ENCODE data around the gene CNTN1. TPM values are rescaled to one million over a fixed set of nuclear protein-coding genes. Genes with fewer than 3 reads are reported as not detected.

CNTN1 gene
- total RNA-seq, 5 donors from 2014 or later (not counting 1 experiment from before 2014, with no cell fraction given): not detected

- H3K4me3 Mint-ChIP-seq: no peak overlapping the region
- Histone ChIP-seq H3K4me3 (ENCODE audit: control insufficient read depth in 1 of 2, extremely low read depth in 1 of 2, low read length in 1 of 2) (no peak overlapping the region), H3K9me3 (no peaks in the 10 kb centered on the region), H3K27me3 (replicated peaks in 1 of 2; ENCODE audit: control insufficient read depth in 2 of 2, extremely low read depth in 1 of 2, insufficient read depth in 2 of 2, low read length in 1 of 2) (no peaks in the 10 kb centered on the region), H3K36me3 (ENCODE audit: control insufficient read depth in 2 of 2, extremely low read depth in 1 of 2, insufficient read depth in 1 of 2, low read length in 1 of 2) (no peaks in the 10 kb centered on the region), H3K4me1 (ENCODE audit: control insufficient read depth in 1 of 2, extremely low read depth in 1 of 2, insufficient read depth in 2 of 2, low read length in 2 of 2) (no peaks in the 10 kb centered on the region), H3K27ac (ENCODE audit: low read length) (no peak overlapping the region)
- POLR2A ChIA-PET: no interaction called here
- ATAC-seq (replicated peaks in 1 of 4) (no peak), DNase-seq (no peak)
- CTCF ChIA-PET: no interaction called here
- no peaks in the 10 kb centered on the region for H3K36me3 Mint-ChIP-seq
- no peaks in the 10 kb centered on the region for H3K4me1 Mint-ChIP-seq
- 80% methylated on average over 3 of the region's 5 CpGs for WGBS (ENCODE audit: insufficient coverage)
- H3K27me3 Mint-ChIP-seq: no peaks in the 10 kb centered on the region
- H3K9me3 Mint-ChIP-seq: peaks cover 3 to 10% (median 6%) of the 10 kb centered on the region in 3 donors
- H3K27ac Mint-ChIP-seq: no peak overlapping the region
Observed at GRCh38 chr12:40834321-40834720, 142.1 kb downstream of the CNTN1 start.

- Mint-ChIP-seq H3K27me3 (no peaks in the 10 kb centered on the region), H3K27ac (no peak overlapping the region), H3K4me1 (no peaks in the 10 kb centered on the region), H3K4me3 (no peak overlapping the region), H3K9me3 (peaks cover 3 to 6% (median 6%) of the 10 kb centered on the region in 3 donors), H3K36me3 (no peaks in the 10 kb centered on the region)
- Histone ChIP-seq H3K9me3 (no peaks in the 10 kb centered on the region), H3K4me3 (ENCODE audit: control insufficient read depth in 1 of 2, extremely low read depth in 1 of 2, low read length in 1 of 2) (no peak overlapping the region), H3K27me3 (replicated peaks in 1 of 2; ENCODE audit: control insufficient read depth in 2 of 2, extremely low read depth in 1 of 2, insufficient read depth in 2 of 2, low read length in 1 of 2) (no peaks in the 10 kb centered on the region), H3K4me1 (ENCODE audit: control insufficient read depth in 1 of 2, extremely low read depth in 1 of 2, insufficient read depth in 2 of 2, low read length in 2 of 2) (no peaks in the 10 kb centered on the region), H3K27ac (ENCODE audit: low read length) (no peak overlapping the region), H3K36me3 (ENCODE audit: control insufficient read depth in 2 of 2, extremely low read depth in 1 of 2, insufficient read depth in 1 of 2, low read length in 1 of 2) (no peaks in the 10 kb centered on the region)
- WGBS (ENCODE audit: insufficient coverage): 91% methylated on average over 6 of the region's 6 CpGs
- CTCF ChIA-PET: no interaction called here
- DNase-seq (no peak), ATAC-seq (replicated peaks in 1 of 4) (no peak)
- POLR2A ChIA-PET: no interaction called here
Observed at GRCh38 chr12:40837891-40838429, 145.7 kb downstream of the CNTN1 start.

GRCh38 chr12:40843495-40843894 lies 151.3 kb downstream of the CNTN1 start:
- H3K4me3 Mint-ChIP-seq: no peak overlapping the region

GRCh38 chr12:40853221-40853620 lies 161.0 kb downstream of the CNTN1 start:
- Histone ChIP-seq H3K4me3 (ENCODE audit: control insufficient read depth in 1 of 2, extremely low read depth in 1 of 2, low read length in 1 of 2) (no peak overlapping the region), H3K27ac (ENCODE audit: low read length) (no peak overlapping the region), H3K4me1 (ENCODE audit: control insufficient read depth in 1 of 2, extremely low read depth in 1 of 2, insufficient read depth in 2 of 2, low read length in 2 of 2) (no peaks in the 10 kb centered on the region), H3K27me3 (replicated peaks in 1 of 2; ENCODE audit: control insufficient read depth in 2 of 2, extremely low read depth in 1 of 2, insufficient read depth in 2 of 2, low read length in 1 of 2) (no peaks in the 10 kb centered on the region), H3K9me3 (no peaks in the 10 kb centered on the region), H3K36me3 (ENCODE audit: control insufficient read depth in 2 of 2, extremely low read depth in 1 of 2, insufficient read depth in 1 of 2, low read length in 1 of 2) (no peaks in the 10 kb centered on the region)
- CTCF ChIA-PET: no interaction called here
- no peaks in the 10 kb centered on the region for H3K4me1 Mint-ChIP-seq
- POLR2A ChIA-PET: no interaction called here
- H3K4me3 Mint-ChIP-seq: no peak overlapping the region
- no peak overlapping the region for H3K27ac Mint-ChIP-seq
- ATAC-seq (replicated peaks in 1 of 4) (no peak), DNase-seq (no peak)
- H3K27me3 Mint-ChIP-seq: no peaks in the 10 kb centered on the region
- peaks cover 0 to 7% (median 0%) of the 10 kb centered on the region in 3 donors for H3K9me3 Mint-ChIP-seq
- WGBS (ENCODE audit: insufficient coverage): no CpG with 5 or more reads among the region's 1 CpG
- H3K36me3 Mint-ChIP-seq: no peaks in the 10 kb centered on the region

More at GRCh38 chr12:40843495-40843894, 151.3 kb downstream of the CNTN1 start:
- DNase-seq (no peak), ATAC-seq (replicated peaks in 1 of 4) (no peak)
- Histone ChIP-seq H3K4me3 (ENCODE audit: control insufficient read depth in 1 of 2, extremely low read depth in 1 of 2, low read length in 1 of 2) (no peak overlapping the region), H3K4me1 (ENCODE audit: control insufficient read depth in 1 of 2, extremely low read depth in 1 of 2, insufficient read depth in 2 of 2, low read length in 2 of 2) (no peaks in the 10 kb centered on the region), H3K9me3 (no peaks in the 10 kb centered on the region), H3K27ac (ENCODE audit: low read length) (no peak overlapping the region), H3K36me3 (ENCODE audit: control insufficient read depth in 2 of 2, extremely low read depth in 1 of 2, insufficient read depth in 1 of 2, low read length in 1 of 2) (no peaks in the 10 kb centered on the region), H3K27me3 (replicated peaks in 1 of 2; ENCODE audit: control insufficient read depth in 2 of 2, extremely low read depth in 1 of 2, insufficient read depth in 2 of 2, low read length in 1 of 2) (no peaks in the 10 kb centered on the region)
- ChIA-PET POLR2A (no interaction called here), CTCF (interaction anchor here in 1 of 2 donors (0.6 kb wide), 1 partner anchor 212 kb away, joined by 3 read pairs; no protein-coding TSS in a partner anchor)
- Mint-ChIP-seq H3K4me1 (no peaks in the 10 kb centered on the region), H3K27ac (no peak overlapping the region), H3K36me3 (no peaks in the 10 kb centered on the region), H3K9me3 (peaks cover 2 to 3% (median 3%) of the 10 kb centered on the region in 3 donors), H3K27me3 (no peaks in the 10 kb centered on the region)
- no CpG with 5 or more reads among the region's 3 CpGs for WGBS (ENCODE audit: insufficient coverage)

GRCh38 chr12:40854604-40855003 lies 162.4 kb downstream of the CNTN1 start:
- 56% methylated on average over 3 of the region's 4 CpGs for WGBS (ENCODE audit: insufficient coverage)
- POLR2A ChIA-PET: no interaction called here
- no peak for ATAC-seq (replicated peaks in 1 of 4)
- no peaks in the 10 kb centered on the region for H3K9me3 ChIP-seq
- no peaks in the 10 kb centered on the region for H3K4me1 ChIP-seq (ENCODE audit: control insufficient read depth in 1 of 2, extremely low read depth in 1 of 2, insufficient read depth in 2 of 2, low read length in 2 of 2)
- H3K27me3 ChIP-seq (replicated peaks in 1 of 2; ENCODE audit: control insufficient read depth in 2 of 2, extremely low read depth in 1 of 2, insufficient read depth in 2 of 2, low read length in 1 of 2): no peaks in the 10 kb centered on the region
- Mint-ChIP-seq H3K9me3 (peaks cover 0 to 7% (median 0%) of the 10 kb centered on the region in 3 donors), H3K36me3 (no peaks in the 10 kb centered on the region), H3K27ac (no peak overlapping the region), H3K4me3 (no peak overlapping the region), H3K27me3 (no peaks in the 10 kb centered on the region), H3K4me1 (no peaks in the 10 kb centered on the region)
- H3K4me3 ChIP-seq (ENCODE audit: control insufficient read depth in 1 of 2, extremely low read depth in 1 of 2, low read length in 1 of 2): no peak overlapping the region
- no peak for DNase-seq
- CTCF ChIA-PET: no interaction called here
- no peaks in the 10 kb centered on the region for H3K36me3 ChIP-seq (ENCODE audit: control insufficient read depth in 2 of 2, extremely low read depth in 1 of 2, insufficient read depth in 1 of 2, low read length in 1 of 2)
- no peak overlapping the region for H3K27ac ChIP-seq (ENCODE audit: low read length)

- Histone ChIP-seq H3K9me3 (no peaks in the 10 kb centered on the region), H3K27me3 (replicated peaks in 1 of 2; ENCODE audit: control insufficient read depth in 2 of 2, extremely low read depth in 1 of 2, insufficient read depth in 2 of 2, low read length in 1 of 2) (no peaks in the 10 kb centered on the region), H3K27ac (ENCODE audit: low read length) (no peak overlapping the region), H3K36me3 (ENCODE audit: control insufficient read depth in 2 of 2, extremely low read depth in 1 of 2, insufficient read depth in 1 of 2, low read length in 1 of 2) (no peaks in the 10 kb centered on the region), H3K4me1 (ENCODE audit: control insufficient read depth in 1 of 2, extremely low read depth in 1 of 2, insufficient read depth in 2 of 2, low read length in 2 of 2) (no peaks in the 10 kb centered on the region), H3K4me3 (ENCODE audit: control insufficient read depth in 1 of 2, extremely low read depth in 1 of 2, low read length in 1 of 2) (no peak overlapping the region)
- ChIA-PET POLR2A (no interaction called here), CTCF (no interaction called here)
- no peak for DNase-seq
- H3K4me3 Mint-ChIP-seq: no peak overlapping the region
- no peaks in the 10 kb centered on the region for H3K36me3 Mint-ChIP-seq
- no peaks in the 10 kb centered on the region for H3K27me3 Mint-ChIP-seq
- no peak for ATAC-seq (replicated peaks in 1 of 4)
- no CpG with 5 or more reads among the region's 1 CpG for WGBS (ENCODE audit: insufficient coverage)
- no peaks in the 10 kb centered on the region for H3K4me1 Mint-ChIP-seq
- H3K9me3 Mint-ChIP-seq: peaks cover 0 to 6% (median 4%) of the 10 kb centered on the region in 3 donors
- no peak overlapping the region for H3K27ac Mint-ChIP-seq
Observed at GRCh38 chr12:40864891-40865290, 172.7 kb downstream of the CNTN1 start.

- Histone ChIP-seq H3K4me3 (ENCODE audit: control insufficient read depth in 1 of 2, extremely low read depth in 1 of 2, low read length in 1 of 2) (no peak overlapping the region), H3K4me1 (ENCODE audit: control insufficient read depth in 1 of 2, extremely low read depth in 1 of 2, insufficient read depth in 2 of 2, low read length in 2 of 2) (no peaks in the 10 kb centered on the region), H3K27ac (ENCODE audit: low read length) (no peak overlapping the region), H3K9me3 (no peaks in the 10 kb centered on the region), H3K27me3 (replicated peaks in 1 of 2; ENCODE audit: control insufficient read depth in 2 of 2, extremely low read depth in 1 of 2, insufficient read depth in 2 of 2, low read length in 1 of 2) (no peaks in the 10 kb centered on the region), H3K36me3 (ENCODE audit: control insufficient read depth in 2 of 2, extremely low read depth in 1 of 2, insufficient read depth in 1 of 2, low read length in 1 of 2) (no peaks in the 10 kb centered on the region)
- no peak for DNase-seq
- Mint-ChIP-seq H3K4me1 (no peaks in the 10 kb centered on the region), H3K27ac (no peak overlapping the region), H3K4me3 (no peak overlapping the region), H3K36me3 (no peaks in the 10 kb centered on the region), H3K27me3 (no peaks in the 10 kb centered on the region), H3K9me3 (peaks cover 0 to 8% (median 4%) of the 10 kb centered on the region in 3 donors)
- ChIA-PET CTCF (no interaction called here), POLR2A (no interaction called here)
- ATAC-seq (replicated peaks in 1 of 4): no peak
Observed at GRCh38 chr12:40870981-40871380, 178.7 kb downstream of the CNTN1 start.

All from T-cell (primary cell).